HTERT RPE-1 (cell line): ENCODE results near the gene CELSR1.

Experiments used
- in situ Hi-C: fragments of 300-500 bp; cut with MboI; formaldehyde crosslinking; loops from 4 replicates; pipeline ENCODE4 v1.14.3; 2020; ENCODE audit warnings: low sequenced_read_pairs

The CELSR1 gene

DNA sequence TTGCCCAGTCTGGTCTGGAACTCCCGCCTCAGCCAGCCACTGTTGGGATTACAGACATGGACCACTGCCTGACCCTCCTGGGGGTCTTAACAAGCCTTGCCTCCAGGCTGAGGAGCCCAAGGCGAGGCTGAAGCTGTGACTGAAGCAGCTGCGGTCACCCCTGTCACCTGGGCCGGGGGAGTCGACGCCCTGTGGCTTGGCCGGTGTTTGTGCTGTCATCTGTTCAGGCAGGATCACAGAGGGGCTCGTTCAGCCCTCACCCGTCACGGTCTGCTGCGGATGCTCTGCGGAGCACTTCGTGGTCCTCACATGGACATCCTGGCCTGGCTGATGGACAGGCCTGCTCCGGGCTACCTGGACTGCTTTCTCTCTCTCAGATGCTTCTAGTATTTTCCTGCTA, 178.1 kb downstream of the CELSR1 start:
- in situ Hi-C loops: loop anchor here (25.0 kb wide), 1 partner anchor 178 kb away; the partner anchor contains the start of gene CELSR1

DNA sequence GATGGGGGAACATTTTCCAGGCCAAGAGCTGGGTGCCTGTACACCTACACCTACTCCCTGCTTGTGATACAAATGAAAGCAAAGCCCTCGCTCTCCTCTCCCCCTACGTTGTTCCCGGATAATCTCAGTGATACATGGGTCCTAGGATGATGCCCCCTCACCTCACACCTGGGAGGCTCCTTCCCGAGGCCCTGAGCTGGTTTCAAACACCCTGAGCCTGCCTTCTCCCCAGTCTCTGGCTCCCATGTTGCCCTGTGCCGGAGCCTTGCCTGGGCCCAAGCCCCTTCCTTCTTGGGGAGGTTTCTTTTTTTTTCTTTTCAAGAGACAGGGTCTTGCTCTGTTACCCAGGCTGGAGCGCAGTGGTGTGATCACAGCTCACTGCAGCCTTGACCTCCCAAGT, 178.7 kb downstream of the CELSR1 start:
- in situ Hi-C loops: loop anchor here (25.0 kb wide), 1 partner anchor 179 kb away; the partner anchor contains the start of gene CELSR1

DNA sequence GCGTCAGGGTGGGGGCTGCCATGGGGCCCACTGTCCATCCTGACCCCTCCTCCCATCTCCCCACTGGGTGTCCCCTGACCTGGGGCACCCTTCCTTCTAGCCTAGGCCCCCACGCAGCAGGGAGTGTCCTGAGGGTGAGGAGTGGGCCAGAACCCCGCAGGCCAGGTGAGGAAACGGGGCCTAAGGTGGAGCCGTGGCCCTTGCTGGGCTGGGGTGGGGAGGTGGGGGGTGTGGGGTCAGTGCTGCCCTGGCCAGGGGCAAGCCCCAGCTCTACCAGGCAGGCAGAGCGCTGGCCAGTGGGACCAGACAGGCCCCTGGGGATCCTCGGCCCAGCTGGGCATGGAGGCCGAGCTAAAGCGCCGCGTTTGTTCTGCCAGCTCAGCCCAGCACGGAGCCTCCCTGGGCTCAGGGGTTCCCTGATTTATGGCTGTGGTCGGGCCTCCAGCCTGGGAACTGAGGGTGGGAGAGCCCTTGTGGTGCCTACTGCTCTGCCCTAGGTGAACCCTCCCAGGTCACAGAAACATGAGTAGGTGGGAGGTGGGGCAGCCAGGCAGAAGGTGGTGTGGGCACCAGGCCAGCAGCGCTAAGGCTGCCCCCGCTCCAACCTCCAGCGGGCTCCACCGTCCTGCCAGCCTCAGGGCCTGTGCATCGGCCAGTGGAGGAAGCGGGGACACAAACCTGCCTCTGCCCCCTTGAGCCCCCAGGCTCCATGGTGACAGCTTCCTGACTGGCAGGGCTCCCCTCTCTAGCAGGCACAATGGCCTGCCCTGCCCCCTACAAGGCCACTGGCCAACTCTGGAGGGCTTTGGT, 179.5 kb downstream of the CELSR1 start:
- in situ Hi-C loops: loop anchor here (25.0 kb wide), 1 partner anchor 179 kb away; the partner anchor contains the start of gene CELSR1

DNA sequence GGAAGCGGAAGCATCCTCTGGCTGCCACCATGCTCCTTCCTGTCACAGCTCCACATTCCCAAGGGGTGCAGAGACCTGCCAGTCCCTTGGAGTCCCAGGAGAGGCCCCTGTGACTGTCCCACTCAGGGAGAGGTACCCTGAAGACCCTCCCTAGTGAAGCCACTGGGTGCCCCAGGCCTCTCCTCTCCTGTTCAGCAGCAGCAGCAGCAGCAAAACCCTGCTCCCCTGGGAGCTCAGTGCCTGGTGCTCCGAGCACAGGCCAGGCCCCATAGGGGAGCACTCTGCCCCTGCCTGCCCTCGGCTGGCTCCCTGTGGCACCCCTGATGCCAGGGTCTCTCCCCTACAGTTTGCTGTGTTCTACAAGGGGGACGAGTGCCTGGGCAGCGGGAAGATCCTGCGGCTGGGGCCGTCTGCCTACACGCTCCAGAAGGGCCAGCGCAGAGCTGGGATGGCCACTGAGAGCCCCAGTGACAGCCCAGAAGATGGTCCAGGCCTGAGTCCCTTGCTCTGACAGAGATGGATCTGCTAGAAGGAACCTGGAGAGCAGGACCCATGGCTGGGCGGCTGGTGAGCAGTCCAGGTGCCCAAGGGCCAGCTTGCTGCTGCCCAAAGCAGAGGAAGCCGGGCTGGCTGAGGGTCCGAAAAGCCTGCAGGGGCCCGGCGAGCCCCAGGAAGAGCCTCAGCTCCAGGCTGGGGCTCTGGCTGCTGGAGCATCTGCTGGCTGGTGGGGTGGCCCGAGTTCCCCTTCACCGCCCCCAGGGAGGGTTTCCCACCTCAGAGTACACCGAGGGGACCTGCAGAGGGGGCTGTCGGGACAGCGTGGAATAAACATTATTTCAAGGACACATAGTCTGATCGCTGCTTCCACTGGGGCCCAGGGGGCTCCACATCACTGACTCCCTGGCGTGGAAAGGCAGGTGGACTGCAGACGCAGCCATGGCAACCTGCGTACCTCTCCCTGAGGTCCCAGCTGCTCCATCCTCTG, 180.6 kb downstream of the CELSR1 start:
- in situ Hi-C loops: loop anchor here (25.0 kb wide), 1 partner anchor 181 kb away; the partner anchor contains the start of gene CELSR1

DNA sequence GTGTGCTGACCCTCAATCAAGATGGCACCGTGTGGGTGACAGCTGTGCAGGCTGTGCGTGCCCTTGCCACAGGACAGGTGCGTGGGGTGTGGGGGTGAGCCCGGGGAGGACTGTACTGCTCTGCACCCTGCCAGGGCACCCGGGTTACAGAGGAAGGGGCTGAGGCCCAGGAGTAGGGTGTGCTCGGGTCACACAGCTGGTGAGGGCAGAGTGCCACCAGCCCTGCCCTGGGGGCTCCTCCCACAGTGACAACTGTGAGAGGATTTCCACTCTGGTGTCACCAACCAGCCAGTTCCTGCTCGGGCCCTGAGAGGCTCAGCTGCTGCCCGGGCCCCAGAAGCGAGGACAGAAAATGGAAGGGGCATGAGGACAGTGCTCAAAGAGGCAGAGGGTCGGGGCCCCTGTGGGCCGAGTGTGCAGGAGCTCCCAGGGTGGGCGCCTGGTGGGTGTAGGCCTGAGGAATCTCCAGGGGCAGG, 181.4 kb downstream of the CELSR1 start:
- in situ Hi-C loops: loop anchor here (25.0 kb wide), 1 partner anchor 181 kb away; the partner anchor contains the start of gene CELSR1

DNA sequence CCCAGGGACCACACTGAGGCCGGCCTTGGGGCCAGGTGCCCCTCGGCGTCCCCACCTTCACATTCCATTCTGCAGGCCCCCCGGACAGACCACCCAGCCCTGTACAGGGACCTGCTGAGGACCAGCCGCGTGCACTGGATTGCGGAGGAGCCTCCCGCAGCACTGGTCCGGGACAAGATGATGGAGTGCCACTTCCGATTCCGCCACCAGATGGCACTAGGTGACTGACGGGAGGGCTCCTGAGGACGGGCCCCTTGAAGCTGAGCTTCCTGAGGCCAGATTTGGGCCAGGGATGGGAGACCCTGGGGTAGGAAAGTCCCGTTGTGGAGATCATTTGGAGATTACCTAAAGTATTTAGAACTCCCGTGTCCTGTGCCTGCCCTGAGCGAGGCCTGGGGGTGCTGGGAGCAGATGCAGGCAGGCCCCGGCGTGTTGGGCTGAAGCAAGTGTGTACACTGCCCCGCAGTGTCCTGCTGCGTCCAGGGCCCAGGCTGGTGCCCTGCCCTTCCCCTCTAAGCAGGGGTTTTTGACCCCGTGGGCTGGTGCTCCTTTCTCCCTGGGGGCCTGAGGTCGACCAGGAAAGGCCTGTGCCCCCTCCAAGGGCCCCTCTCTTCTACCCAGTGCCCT, 181.9 kb downstream of the CELSR1 start:
- in situ Hi-C loops: loop anchor here (25.0 kb wide), 1 partner anchor 182 kb away; the partner anchor contains the start of gene CELSR1

DNA sequence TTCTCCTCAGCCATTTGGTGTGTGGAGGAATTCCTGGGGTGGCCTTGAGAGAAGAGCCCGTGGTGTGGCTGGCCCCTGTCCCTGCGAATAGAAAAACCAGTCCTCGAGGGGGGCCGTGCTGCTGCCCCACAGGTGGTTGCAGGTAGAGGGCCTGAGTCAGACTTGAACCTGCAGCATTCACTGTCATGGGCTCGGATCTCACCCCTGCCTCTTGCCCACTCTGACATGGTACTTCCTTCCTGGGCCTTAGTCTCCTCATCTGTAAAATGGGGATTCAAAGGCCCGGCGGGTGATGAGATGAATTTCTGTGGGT, 182.5 kb downstream of the CELSR1 start:
- in situ Hi-C loops: loop anchor here (25.0 kb wide), 1 partner anchor 182 kb away; the partner anchor contains the start of gene CELSR1

DNA sequence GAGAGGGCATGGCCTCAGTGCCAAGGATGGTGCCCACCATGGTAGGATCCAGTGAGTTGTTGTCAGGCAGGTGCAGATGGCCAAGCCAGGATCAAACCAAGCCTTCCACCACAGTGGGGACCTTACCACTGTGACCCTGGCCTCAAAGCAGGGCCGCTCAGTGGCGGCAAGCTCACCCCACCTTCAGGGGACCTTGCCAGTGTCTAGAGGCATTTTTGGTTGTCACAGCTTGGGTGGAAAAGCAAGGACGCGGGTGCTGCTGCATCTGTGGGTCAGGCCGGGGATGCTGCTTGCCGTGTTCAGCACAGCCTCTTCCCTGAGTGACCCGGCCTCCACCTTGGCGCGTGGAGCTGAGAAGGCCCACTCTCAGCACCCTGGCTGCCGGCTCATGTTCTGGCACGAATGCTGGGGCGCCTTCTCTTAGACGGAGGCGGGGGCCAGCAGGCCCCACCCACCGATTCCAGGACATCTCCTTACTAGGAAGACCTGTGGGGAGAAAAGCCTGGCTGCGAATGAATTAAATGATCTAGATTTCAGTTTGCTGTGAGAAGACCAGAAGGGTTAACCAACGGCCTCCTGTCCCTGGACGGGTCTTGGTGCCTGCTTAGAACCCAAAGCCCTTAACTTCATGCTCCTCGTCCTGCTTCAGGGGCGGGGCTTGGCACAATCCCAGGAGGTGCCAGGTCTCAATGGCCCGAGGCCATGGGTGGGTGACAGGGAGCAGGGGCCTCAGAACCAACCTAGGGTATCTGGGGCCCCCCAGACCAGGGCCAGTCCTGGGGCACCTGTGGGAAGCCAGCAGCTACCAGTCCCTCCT, 183.0 kb downstream of the CELSR1 start:
- in situ Hi-C loops: loop anchor here (25.0 kb wide), 1 partner anchor 183 kb away; the partner anchor contains the start of gene CELSR1

DNA sequence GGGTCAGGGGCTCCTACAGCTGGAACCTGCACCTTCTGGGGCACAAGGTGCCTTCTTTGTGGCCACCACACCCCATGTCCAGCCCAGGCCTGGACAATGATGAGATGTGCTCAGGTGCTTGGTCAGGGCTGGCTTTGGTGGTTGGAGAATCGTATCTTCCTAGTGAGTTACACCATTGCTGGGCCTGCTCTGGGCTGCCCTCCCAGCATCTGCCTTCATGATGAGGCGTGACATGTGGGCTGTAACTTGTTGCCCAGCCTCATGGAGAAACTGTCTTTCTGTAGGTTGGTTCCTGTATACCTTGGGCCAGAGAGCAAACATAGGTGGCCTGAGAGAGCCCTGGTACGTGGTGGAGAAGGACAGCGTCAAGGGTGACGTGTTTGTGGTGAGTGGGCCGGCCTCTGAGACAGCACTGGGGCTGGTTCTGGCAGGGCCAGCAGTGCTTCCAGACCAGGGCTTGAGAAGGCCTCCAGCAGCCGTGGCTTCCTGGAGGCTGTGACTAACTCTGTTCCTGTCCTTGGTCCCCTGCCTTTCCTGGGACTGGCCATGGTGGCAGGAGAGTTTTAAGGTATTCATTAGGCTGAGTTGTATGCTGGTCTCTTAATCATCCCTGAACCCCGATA, 183.8 kb downstream of the CELSR1 start:
- in situ Hi-C loops: loop anchor here (25.0 kb wide), 1 partner anchor 184 kb away; the partner anchor contains the start of gene CELSR1

DNA sequence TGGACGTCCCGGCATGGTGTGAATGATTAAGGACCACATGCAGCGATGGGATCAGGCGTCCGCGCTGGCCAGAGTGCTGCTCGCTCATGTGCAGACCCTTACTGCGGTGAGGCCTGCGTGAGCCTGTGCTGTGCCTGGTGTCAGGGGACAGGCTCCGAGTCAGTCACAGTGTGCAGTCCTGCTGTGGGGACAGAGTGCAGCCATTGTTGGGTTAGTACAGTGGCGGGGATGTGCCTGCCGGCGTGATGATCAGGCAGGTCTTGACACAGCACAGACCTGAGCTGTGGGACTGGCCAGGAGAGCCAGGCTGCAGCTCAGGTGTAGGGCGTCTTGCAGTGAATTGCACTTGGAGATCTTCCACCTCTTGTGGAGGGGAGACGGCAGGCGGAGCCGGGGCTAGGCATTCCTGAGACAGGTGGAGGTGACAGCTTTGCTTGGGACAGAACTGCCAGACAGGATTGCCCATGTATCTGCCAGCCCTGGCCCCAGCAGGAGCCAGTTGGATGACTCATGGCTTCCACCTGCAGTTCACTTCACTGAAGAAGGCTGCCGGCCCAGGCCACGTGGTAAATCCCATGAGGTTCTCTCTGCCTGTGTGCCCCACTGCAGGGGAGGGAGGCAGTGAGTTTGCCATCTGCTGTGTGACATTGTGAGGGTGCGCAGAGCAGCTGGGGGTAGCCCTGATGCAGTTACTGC, 184.6 kb downstream of the CELSR1 start:
- in situ Hi-C loops: loop anchor here (25.0 kb wide), 1 partner anchor 184 kb away; the partner anchor contains the start of gene CELSR1

DNA sequence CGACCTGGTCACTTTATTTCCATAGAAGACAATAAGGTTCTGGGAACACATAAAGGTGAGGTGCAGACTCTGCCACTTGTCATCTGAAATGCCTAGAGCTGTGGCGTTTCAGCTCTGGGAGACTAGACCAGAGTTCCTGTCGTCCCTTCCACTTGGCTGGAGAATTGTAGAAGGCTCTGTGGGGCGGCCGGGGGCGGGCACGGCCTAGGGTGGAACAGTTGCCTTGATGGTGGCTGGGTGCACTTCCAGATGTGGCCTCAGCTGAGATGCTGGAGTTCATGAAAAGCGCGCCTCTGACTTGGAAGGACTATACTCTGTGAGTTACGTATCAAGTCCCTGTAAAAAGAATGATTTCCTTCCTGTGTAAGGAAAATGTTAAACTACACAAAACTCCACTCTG, 185.1 kb downstream of the CELSR1 start:
- in situ Hi-C loops: loop anchor here (25.0 kb wide), 1 partner anchor 185 kb away; the partner anchor contains the start of gene CELSR1

DNA sequence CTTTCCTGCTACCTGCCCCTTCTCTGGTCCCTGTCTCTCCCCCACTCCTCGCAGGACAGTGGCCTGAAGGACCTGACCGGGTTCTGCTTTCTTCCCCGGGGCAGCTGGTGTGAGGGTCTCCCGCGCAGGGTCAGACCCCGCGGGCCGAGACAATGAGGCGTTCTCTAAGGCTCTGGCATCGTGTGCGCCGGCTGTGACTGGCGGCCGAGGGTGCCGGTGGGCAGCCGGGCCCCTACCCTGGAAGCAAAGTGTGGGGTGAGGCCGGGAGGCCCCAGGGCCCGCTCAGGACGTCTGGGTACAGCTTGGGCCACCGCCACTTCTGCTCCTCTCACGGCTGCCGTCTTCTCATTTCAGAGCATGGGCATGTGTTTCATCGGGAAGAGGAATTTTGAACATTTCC, 185.7 kb downstream of the CELSR1 start:
- in situ Hi-C loops: loop anchor here (25.0 kb wide), 1 partner anchor 186 kb away; the partner anchor contains the start of gene CELSR1

DNA sequence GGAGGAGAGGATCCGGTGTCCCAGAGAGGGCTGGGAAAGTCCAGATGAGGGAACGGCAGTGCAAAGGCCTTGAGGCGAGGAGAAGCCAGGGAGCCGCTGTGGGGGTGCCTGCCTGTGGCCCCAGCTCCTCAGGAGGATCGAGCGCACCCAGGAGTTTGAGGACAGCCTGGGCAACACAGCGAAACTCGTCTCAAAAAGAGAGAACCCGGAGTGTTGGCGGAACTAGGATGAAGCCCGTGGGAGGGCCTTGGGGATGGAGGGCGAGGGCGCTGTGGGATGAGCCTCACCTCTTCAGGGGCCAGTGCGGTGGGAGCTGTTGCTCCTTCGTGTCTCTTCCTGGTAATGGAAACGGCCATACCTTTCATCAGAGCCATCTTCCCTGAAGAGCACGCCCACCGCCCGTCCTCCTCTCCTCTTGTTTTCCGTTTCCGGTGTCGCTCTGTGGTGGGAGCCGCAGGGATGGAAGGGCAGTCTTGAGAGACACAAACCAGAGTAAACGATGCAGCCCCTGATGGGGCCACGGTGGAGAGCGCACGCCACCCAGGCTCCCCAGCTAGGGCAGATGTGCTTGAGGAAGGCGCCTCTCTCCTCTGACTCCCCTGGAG, 186.2 kb downstream of the CELSR1 start:
- in situ Hi-C loops: loop anchor here (25.0 kb wide), 1 partner anchor 186 kb away; the partner anchor contains the start of gene CELSR1

DNA sequence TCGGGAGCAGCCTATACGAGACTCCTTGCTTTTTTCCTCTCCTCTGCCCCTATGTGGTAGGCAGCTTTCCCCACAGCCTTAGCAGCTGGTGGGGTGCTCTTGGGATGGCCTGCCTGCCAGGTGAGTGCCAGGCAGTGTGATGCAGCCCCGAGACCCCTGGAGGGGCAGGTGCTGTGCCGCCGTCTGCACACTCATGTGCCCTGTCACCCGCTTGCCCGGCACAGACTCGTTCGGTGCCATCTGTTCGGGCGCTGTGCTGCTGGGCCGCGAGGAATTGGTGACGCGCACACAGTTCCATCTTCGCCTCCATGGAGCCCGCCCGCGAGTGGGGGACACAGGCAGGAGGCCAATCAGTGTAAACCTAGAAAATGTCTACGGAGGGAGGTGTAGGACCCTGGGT, 186.8 kb downstream of the CELSR1 start:
- in situ Hi-C loops: loop anchor here (25.0 kb wide), 1 partner anchor 187 kb away; the partner anchor contains the start of gene CELSR1

DNA sequence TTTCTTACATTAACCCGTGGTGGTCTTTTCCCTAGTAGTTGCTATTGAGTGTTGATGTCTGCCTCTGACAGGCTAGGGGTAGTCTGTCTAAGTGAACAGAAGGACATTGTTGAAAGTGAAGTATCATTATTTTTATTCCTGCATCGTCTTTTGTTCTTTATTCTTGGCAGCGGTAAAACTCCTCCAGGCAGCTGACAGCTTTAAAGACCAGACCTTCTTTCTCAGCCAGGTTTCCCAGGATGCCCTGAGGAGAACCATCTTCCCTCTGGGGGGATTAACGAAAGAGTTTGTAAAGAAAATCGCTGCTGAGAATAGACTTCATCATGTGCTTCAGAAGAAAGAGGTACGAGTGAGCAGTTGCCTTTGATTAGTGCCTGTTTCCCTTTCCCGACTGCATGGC, 187.3 kb downstream of the CELSR1 start:
- in situ Hi-C loops: loop anchor here (25.0 kb wide), 1 partner anchor 187 kb away; the partner anchor contains the start of gene CELSR1

DNA sequence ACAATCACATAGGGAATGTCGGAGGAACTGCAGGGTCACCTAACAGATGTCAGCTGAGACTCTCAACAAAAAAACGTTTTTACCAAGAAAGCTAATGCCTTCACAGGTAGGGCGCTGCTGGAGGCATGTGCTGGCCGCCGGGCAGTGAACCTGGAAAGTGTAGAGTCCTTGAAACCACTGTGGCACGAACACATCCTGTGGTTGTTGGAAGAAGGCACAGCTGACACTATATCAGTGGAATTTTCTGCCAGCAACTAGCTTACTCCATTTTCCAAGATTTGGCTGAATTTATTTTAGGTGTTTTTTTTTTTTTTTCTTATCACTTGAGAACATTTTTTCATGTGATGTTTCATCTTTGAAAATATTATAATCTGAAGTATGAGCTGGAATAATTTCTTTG, 187.7 kb downstream of the CELSR1 start:
- in situ Hi-C loops: loop anchor here (25.0 kb wide), 1 partner anchor 188 kb away; the partner anchor contains the start of gene CELSR1

DNA sequence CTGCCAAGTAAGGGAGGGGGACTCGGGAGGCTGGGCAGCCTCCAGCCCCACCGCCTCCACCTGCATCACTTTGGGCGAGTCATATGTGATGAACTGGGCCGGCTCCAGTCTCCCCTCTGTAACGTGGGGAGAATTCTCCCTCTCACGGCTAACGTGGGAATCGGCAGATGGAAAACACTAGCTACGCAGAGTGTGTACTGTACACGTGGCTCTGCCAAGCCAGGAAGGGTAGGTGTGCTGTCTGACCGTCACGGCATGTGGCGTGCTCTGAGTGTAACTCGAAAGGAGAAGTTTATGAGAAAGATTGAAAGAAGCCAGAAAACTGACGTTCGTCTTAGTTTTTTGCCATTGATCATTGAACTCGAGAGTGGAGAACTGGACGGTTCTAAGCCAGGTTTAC, 188.2 kb downstream of the CELSR1 start:
- in situ Hi-C loops: no loop called here
